ENCODE data around the gene TOX2.

TOX2 gene

GRCh38 chr20:43962530-43962929 lies 47.9 kb downstream of the TOX2 start:
- H3K27me3 ChIP-seq (ENCODE audit: control insufficient read depth, insufficient read depth, low read length): no peaks in the 10 kb centered on the region
- H3K4me1 ChIP-seq (ENCODE audit: control insufficient read depth, low read depth, low read length): no peaks in the 10 kb centered on the region
- no peak overlapping the region for H3K4me3 ChIP-seq (ENCODE audit: low read length)

GRCh38 chr20:43963233-43963632 lies 48.6 kb downstream of the TOX2 start:
- Histone ChIP-seq H3K27ac (ENCODE audit: low read length) (no peak overlapping the region), H3K36me3 (ENCODE audit: control insufficient read depth, low read depth, low read length) (no peaks in the 10 kb centered on the region), H3K27me3 (ENCODE audit: control insufficient read depth, insufficient read depth, low read length) (no peaks in the 10 kb centered on the region), H3K9me3 (ENCODE audit: control insufficient read depth, low read depth, low read length) (no peaks in the 10 kb centered on the region), H3K4me3 (ENCODE audit: low read length) (no peak overlapping the region), H3K9ac (ENCODE audit: low read length) (no peak overlapping the region), H3K4me1 (ENCODE audit: control insufficient read depth, low read depth, low read length) (no peaks in the 10 kb centered on the region)

More at GRCh38 chr20:43962530-43962929, 47.9 kb downstream of the TOX2 start:
- H3K36me3 ChIP-seq (ENCODE audit: control insufficient read depth, low read depth, low read length): no peaks in the 10 kb centered on the region
- H3K9me3 ChIP-seq (ENCODE audit: control insufficient read depth, low read depth, low read length): no peaks in the 10 kb centered on the region
- no peak overlapping the region for H3K27ac ChIP-seq (ENCODE audit: low read length)
- no peak overlapping the region for H3K9ac ChIP-seq (ENCODE audit: low read length)

- Histone ChIP-seq H3K4me3 (ENCODE audit: low read length) (no peak overlapping the region), H3K9ac (ENCODE audit: low read length) (no peak overlapping the region), H3K27ac (ENCODE audit: low read length) (no peak overlapping the region), H3K36me3 (ENCODE audit: control insufficient read depth, low read depth, low read length) (no peaks in the 10 kb centered on the region), H3K4me1 (ENCODE audit: control insufficient read depth, low read depth, low read length) (no peaks in the 10 kb centered on the region), H3K27me3 (ENCODE audit: control insufficient read depth, insufficient read depth, low read length) (no peaks in the 10 kb centered on the region), H3K9me3 (ENCODE audit: control insufficient read depth, low read depth, low read length) (no peaks in the 10 kb centered on the region)
These were observed 49.5 kb downstream of the TOX2 start for GRCh38 chr20:43963872-43964791.

- Histone ChIP-seq H3K9ac (ENCODE audit: low read length) (no peak overlapping the region), H3K36me3 (ENCODE audit: control insufficient read depth, low read depth, low read length) (no peaks in the 10 kb centered on the region), H3K4me3 (ENCODE audit: low read length) (no peak overlapping the region), H3K9me3 (ENCODE audit: control insufficient read depth, low read depth, low read length) (no peaks in the 10 kb centered on the region), H3K4me1 (ENCODE audit: control insufficient read depth, low read depth, low read length) (no peaks in the 10 kb centered on the region), H3K27ac (ENCODE audit: low read length) (no peak overlapping the region), H3K27me3 (ENCODE audit: control insufficient read depth, insufficient read depth, low read length) (no peaks in the 10 kb centered on the region)
These were observed 53.8 kb downstream of the TOX2 start for GRCh38 chr20:43968341-43969000.

GRCh38 chr20:43969028-43969447 lies 54.4 kb downstream of the TOX2 start:
- no peaks in the 10 kb centered on the region for H3K27me3 ChIP-seq (ENCODE audit: control insufficient read depth, insufficient read depth, low read length)
- H3K4me3 ChIP-seq (ENCODE audit: low read length): no peak overlapping the region
- H3K9me3 ChIP-seq (ENCODE audit: control insufficient read depth, low read depth, low read length): no peaks in the 10 kb centered on the region
- no peaks in the 10 kb centered on the region for H3K36me3 ChIP-seq (ENCODE audit: control insufficient read depth, low read depth, low read length)
- no peak overlapping the region for H3K9ac ChIP-seq (ENCODE audit: low read length)
- H3K27ac ChIP-seq (ENCODE audit: low read length): no peak overlapping the region
- H3K4me1 ChIP-seq (ENCODE audit: control insufficient read depth, low read depth, low read length): no peaks in the 10 kb centered on the region

GRCh38 chr20:43969501-43970182 lies 55.0 kb downstream of the TOX2 start:
- Histone ChIP-seq H3K9me3 (ENCODE audit: control insufficient read depth, low read depth, low read length) (no peaks in the 10 kb centered on the region), H3K27me3 (ENCODE audit: control insufficient read depth, insufficient read depth, low read length) (no peaks in the 10 kb centered on the region), H3K36me3 (ENCODE audit: control insufficient read depth, low read depth, low read length) (no peaks in the 10 kb centered on the region), H3K27ac (ENCODE audit: low read length) (no peak overlapping the region), H3K9ac (ENCODE audit: low read length) (no peak overlapping the region), H3K4me1 (ENCODE audit: control insufficient read depth, low read depth, low read length) (no peaks in the 10 kb centered on the region), H3K4me3 (ENCODE audit: low read length) (no peak overlapping the region)

- Histone ChIP-seq H3K4me3 (ENCODE audit: low read length) (no peak overlapping the region), H3K4me1 (ENCODE audit: control insufficient read depth, low read depth, low read length) (no peaks in the 10 kb centered on the region), H3K9me3 (ENCODE audit: control insufficient read depth, low read depth, low read length) (no peaks in the 10 kb centered on the region), H3K36me3 (ENCODE audit: control insufficient read depth, low read depth, low read length) (no peaks in the 10 kb centered on the region), H3K9ac (ENCODE audit: low read length) (no peak overlapping the region), H3K27me3 (ENCODE audit: control insufficient read depth, insufficient read depth, low read length) (no peaks in the 10 kb centered on the region), H3K27ac (ENCODE audit: low read length) (no peak overlapping the region)
These were observed 56.6 kb downstream of the TOX2 start for GRCh38 chr20:43971267-43971666.

GRCh38 chr20:43972051-43972450 lies 57.4 kb downstream of the TOX2 start:
- Histone ChIP-seq H3K36me3 (ENCODE audit: control insufficient read depth, low read depth, low read length) (no peaks in the 10 kb centered on the region), H3K27me3 (ENCODE audit: control insufficient read depth, insufficient read depth, low read length) (no peaks in the 10 kb centered on the region), H3K9me3 (ENCODE audit: control insufficient read depth, low read depth, low read length) (no peaks in the 10 kb centered on the region), H3K9ac (ENCODE audit: low read length) (no peak overlapping the region), H3K27ac (ENCODE audit: low read length) (no peak overlapping the region), H3K4me3 (ENCODE audit: low read length) (no peak overlapping the region), H3K4me1 (ENCODE audit: control insufficient read depth, low read depth, low read length) (no peaks in the 10 kb centered on the region)

- H3K4me3 ChIP-seq (ENCODE audit: low read length): no peak overlapping the region
- no peaks in the 10 kb centered on the region for H3K36me3 ChIP-seq (ENCODE audit: control insufficient read depth, low read depth, low read length)
- no peak overlapping the region for H3K27ac ChIP-seq (ENCODE audit: low read length)
- H3K4me1 ChIP-seq (ENCODE audit: control insufficient read depth, low read depth, low read length): no peaks in the 10 kb centered on the region
- no peaks in the 10 kb centered on the region for H3K27me3 ChIP-seq (ENCODE audit: control insufficient read depth, insufficient read depth, low read length)
- no peaks in the 10 kb centered on the region for H3K9me3 ChIP-seq (ENCODE audit: control insufficient read depth, low read depth, low read length)
- no peak overlapping the region for H3K9ac ChIP-seq (ENCODE audit: low read length)
These were observed 58.0 kb downstream of the TOX2 start for GRCh38 chr20:43972692-43973091.

- H3K9ac ChIP-seq (ENCODE audit: low read length): no peak overlapping the region
- no peaks in the 10 kb centered on the region for H3K4me1 ChIP-seq (ENCODE audit: control insufficient read depth, low read depth, low read length)
- H3K4me3 ChIP-seq (ENCODE audit: low read length): no peak overlapping the region
- no peak overlapping the region for H3K27ac ChIP-seq (ENCODE audit: low read length)
- no peaks in the 10 kb centered on the region for H3K9me3 ChIP-seq (ENCODE audit: control insufficient read depth, low read depth, low read length)
- no peaks in the 10 kb centered on the region for H3K27me3 ChIP-seq (ENCODE audit: control insufficient read depth, insufficient read depth, low read length)
- no peaks in the 10 kb centered on the region for H3K36me3 ChIP-seq (ENCODE audit: control insufficient read depth, low read depth, low read length)
These were observed 58.6 kb downstream of the TOX2 start for GRCh38 chr20:43973231-43973630.

- Histone ChIP-seq H3K9ac (ENCODE audit: low read length) (no peak overlapping the region), H3K4me1 (ENCODE audit: control insufficient read depth, low read depth, low read length) (no peaks in the 10 kb centered on the region), H3K27ac (ENCODE audit: low read length) (no peak overlapping the region), H3K36me3 (ENCODE audit: control insufficient read depth, low read depth, low read length) (no peaks in the 10 kb centered on the region), H3K4me3 (ENCODE audit: low read length) (no peak overlapping the region), H3K9me3 (ENCODE audit: control insufficient read depth, low read depth, low read length) (no peaks in the 10 kb centered on the region), H3K27me3 (ENCODE audit: control insufficient read depth, insufficient read depth, low read length) (no peaks in the 10 kb centered on the region)
These were observed 59.2 kb downstream of the TOX2 start for GRCh38 chr20:43973671-43974450.

All from iPS-18a (cell line).